H9 (cell line): ENCODE data around the gene WBP2. TPM values are rescaled to one million over a fixed set of nuclear protein-coding genes. Genes with fewer than 3 reads are reported as not detected.

Experiments used
- DNase-seq: peaks from one replicate; pipeline ENCODE4 v3.0.0-alpha.2; 2017
- H2AFZ ChIP-seq: one replicate; pipeline ENCODE4 v1.6.1; 2013; ENCODE audit warnings: mild to moderate bottlenecking, low read length, control low read depth, moderate library complexity
- H2AK5ac ChIP-seq: 2 replicates; pipeline ENCODE4 v1.6.1; 2013; ENCODE audit warnings: low read length, control low read depth, mixed read lengths; ENCODE audit not compliant: insufficient read length
- H2BK120ac ChIP-seq: one replicate; pipeline ENCODE4 v1.6.1; 2013; ENCODE audit warnings: low read depth, mild to moderate bottlenecking, low read length, control low read depth, inconsistent platforms; ENCODE audit not compliant: poor library complexity, severe bottlenecking
- H2BK12ac ChIP-seq: 2 replicates; pipeline ENCODE4 v1.6.1; 2013; ENCODE audit warnings: low read length, control low read depth, mixed read lengths, low read depth; ENCODE audit not compliant: insufficient read length
- H2BK15ac ChIP-seq: 2 replicates; pipeline ENCODE4 v1.6.1; 2013; ENCODE audit warnings: low read depth, low read length, control low read depth
- H2BK20ac ChIP-seq: one replicate; pipeline ENCODE4 v1.6.1; 2013; ENCODE audit warnings: low read depth, mild to moderate bottlenecking, low read length, control low read depth, inconsistent platforms; ENCODE audit not compliant: poor library complexity, severe bottlenecking
- H2BK5ac ChIP-seq: 2 replicates; pipeline ENCODE4 v1.6.1; 2013; ENCODE audit warnings: low read length, control low read depth, mixed read lengths; ENCODE audit not compliant: insufficient read length
- H3K14ac ChIP-seq: 2 replicates; pipeline ENCODE4 v1.6.1; 2013; ENCODE audit warnings: low read length, control low read depth; ENCODE audit not compliant: insufficient read depth
- H3K18ac ChIP-seq: 2 replicates; pipeline ENCODE4 v1.6.1; 2013; ENCODE audit warnings: low read depth, mild to moderate bottlenecking, mixed read lengths, low read length, control low read depth; ENCODE audit not compliant: insufficient read length
- H3K23ac ChIP-seq: 2 replicates; pipeline ENCODE4 v1.6.1; 2013; ENCODE audit warnings: low read length, control low read depth, mixed read lengths, low read depth; ENCODE audit not compliant: insufficient read length
- H3K23me2 ChIP-seq: 2 replicates; pipeline ENCODE4 v1.6.1; 2013; ENCODE audit warnings: low read depth, mild to moderate bottlenecking, mixed read lengths, low read length, control low read depth; ENCODE audit not compliant: insufficient read length, poor library complexity, severe bottlenecking
- H3K27ac ChIP-seq: 2 replicates; pipeline ENCODE4 v1.5.1; 2013; ENCODE audit warnings: low read length, control low read depth, mixed read lengths, low read depth; ENCODE audit not compliant: insufficient read length
- H3K27me3 ChIP-seq: 2 replicates; pipeline ENCODE4 v1.6.1; 2013; ENCODE audit warnings: low read length, control low read depth, inconsistent platforms; ENCODE audit not compliant: insufficient read depth
- H3K4ac ChIP-seq: 2 replicates; pipeline ENCODE4 v1.6.1; 2013; ENCODE audit warnings: low read depth, mild to moderate bottlenecking, control low read depth, inconsistent platforms, low read length, moderate library complexity
- H3K4me1 ChIP-seq: 2 replicates; pipeline ENCODE4 v1.6.1; 2013; ENCODE audit warnings: low read length, control low read depth, inconsistent platforms; ENCODE audit not compliant: insufficient read depth
- H3K4me2 ChIP-seq: 2 replicates; pipeline ENCODE4 v1.6.1; 2013; ENCODE audit warnings: low read length, control low read depth, mixed read lengths; ENCODE audit not compliant: insufficient read length, insufficient read depth
- H3K56ac ChIP-seq: 2 replicates; pipeline ENCODE4 v1.6.1; 2013; ENCODE audit warnings: low read depth, mild to moderate bottlenecking, mixed read lengths, low read length, control low read depth; ENCODE audit not compliant: insufficient read length
- H3K79me1 ChIP-seq: 2 replicates; pipeline ENCODE4 v1.6.1; 2013; ENCODE audit warnings: low read depth, mild to moderate bottlenecking, moderate library complexity, low read length, control low read depth, inconsistent platforms; ENCODE audit not compliant: insufficient read depth, poor library complexity, severe bottlenecking
- H3K79me2 ChIP-seq: 2 replicates; pipeline ENCODE4 v1.6.1; 2013; ENCODE audit warnings: low read length, control low read depth, inconsistent platforms; ENCODE audit not compliant: insufficient read depth
- H3K9ac ChIP-seq: 2 replicates; pipeline ENCODE4 v1.6.1; 2013; ENCODE audit warnings: low read length, control low read depth, mixed read lengths; ENCODE audit not compliant: insufficient read length; ENCODE audit errors: extremely low read depth
- H3K9me3 ChIP-seq: one replicate; pipeline ENCODE4 v1.6.1; 2013; ENCODE audit warnings: low read depth, low read length, inconsistent platforms; ENCODE audit not compliant: control insufficient read depth
- H3T11ph ChIP-seq: one replicate; pipeline ENCODE4 v1.6.1; 2013; ENCODE audit warnings: mild to moderate bottlenecking, low read length, control low read depth, inconsistent platforms
- H4K20me1 ChIP-seq: one replicate; pipeline ENCODE4 v1.6.1; 2013; ENCODE audit not compliant: control insufficient read depth, insufficient read length, insufficient read depth
- H4K5ac ChIP-seq: 2 replicates; pipeline ENCODE4 v1.6.1; 2013; ENCODE audit warnings: low read depth, mild to moderate bottlenecking, mixed read lengths, low read length, control low read depth; ENCODE audit not compliant: insufficient read length
- H4K8ac ChIP-seq: replicated peaks from 2 replicates; pipeline ENCODE4 v1.6.1; 2013; ENCODE audit warnings: low read length, control low read depth, mixed read lengths, low read depth; ENCODE audit not compliant: insufficient read length
- H4K91ac ChIP-seq: 2 replicates; pipeline ENCODE4 v1.6.1; 2013; ENCODE audit warnings: low read depth, mild to moderate bottlenecking, moderate library complexity, mixed read lengths, low read length, control low read depth; ENCODE audit not compliant: insufficient read length
- H3K27ac Mint-ChIP-seq, 3 experiments: 2 replicates in 2 of 3; 3 replicates in 1 of 3; pipeline ENCODE4 v1.8.0; 2020 to 2021; ENCODE audit warnings: mixed read lengths in 3 of 3, mild to moderate bottlenecking in 1 of 3, moderate library complexity in 1 of 3
- H3K27me3 Mint-ChIP-seq: 2 replicates; pipeline ENCODE4 v1.8.0; 2021; ENCODE audit warnings: low read depth, mild to moderate bottlenecking, moderate library complexity, mixed read lengths
- H3K36me3 Mint-ChIP-seq, 3 experiments: 2 replicates in 2 of 3; 3 replicates in 1 of 3; pipeline ENCODE4 v1.8.0; 2020 to 2021; ENCODE audit warnings: low read depth in 3 of 3, mixed read lengths in 3 of 3; ENCODE audit not compliant: insufficient read depth in 1 of 3
- H3K4me1 Mint-ChIP-seq, 2 experiments: 2 replicates each; pipeline ENCODE4 v1.8.0; 2020; ENCODE audit warnings: mixed read lengths in 2 of 2
- H3K4me3 Mint-ChIP-seq, 2 experiments: 2 replicates in 1 of 2; 3 replicates in 1 of 2; pipeline ENCODE4 v1.8.0; 2020 to 2021; ENCODE audit warnings: mild to moderate bottlenecking in 2 of 2, mixed read lengths in 2 of 2, moderate library complexity in 1 of 2
- H3K9me3 Mint-ChIP-seq, 2 experiments: 2 replicates in 1 of 2; 3 replicates in 1 of 2; pipeline ENCODE4 v1.8.0; 2020; ENCODE audit warnings: mild to moderate bottlenecking in 2 of 2, mixed read lengths in 2 of 2, moderate library complexity in 1 of 2
- WGBS: extraction: QIAGEN DNeasy Blood & Tissue Kit; methylation state at CpG from one replicate; pipeline ENCODE4 v1.1.7; 2013; ENCODE audit warnings: missing lambda C conversion rate, low lambda C conversion rate, mixed read lengths; ENCODE audit not compliant: insufficient read length; ENCODE audit errors: extremely low coverage; 5-methylcytosine and 5-hydroxymethylcytosine counted together
- total RNA-seq: library from RNA; stranded (reverse); gene quantifications from 2 replicates; pipeline ENCODE4 v1.2.1, GENCODE V29; 2021
- TF ChIP-seq, protein P1 (sequence below): fragments of 200-600 bp; sonication (generic); conservative IDR thresholded peaks from 3 replicates; pipeline ENCODE4 v1.8.0; 2021; ENCODE audit warnings: antibody characterized with exemption, mild to moderate bottlenecking

Gene WBP2
- total RNA-seq, 1 experiment from 2014 or later = 63.2 TPM

DNA sequence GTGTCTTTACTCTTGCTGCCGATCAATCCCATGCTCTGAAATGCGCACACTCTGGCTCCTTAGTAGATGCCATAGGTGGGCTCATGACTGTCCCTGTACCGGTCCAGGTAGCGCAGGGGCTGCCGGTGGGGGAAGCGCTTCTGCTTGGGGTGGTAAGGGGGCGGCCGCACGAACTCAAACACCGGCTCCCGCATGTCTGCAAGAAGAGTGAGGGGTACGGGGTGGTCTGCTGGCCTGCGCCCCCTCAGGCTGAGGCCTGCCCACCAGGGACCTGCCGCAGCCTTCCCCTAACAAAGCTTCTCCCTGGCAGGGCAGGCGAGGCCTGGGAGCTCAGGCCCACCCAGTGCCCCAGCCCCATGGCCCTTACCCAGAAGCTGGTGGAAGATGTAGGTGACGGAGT, 43.7 kb upstream of the WBP2 start:
- Histone ChIP-seq H3K79me1 (no peaks in the 10 kb centered on the region), H3K4me2 (no peak overlapping the region), H2BK15ac (no peak overlapping the region), H4K91ac (no peak overlapping the region), H4K5ac (no peak overlapping the region), H4K8ac (no peak overlapping the region), H3K4ac (no peak overlapping the region), H3T11ph (no peak overlapping the region), H3K79me2 (no peaks in the 10 kb centered on the region), H3K18ac (no peak overlapping the region), H2BK5ac (no peak overlapping the region), H4K20me1 (no peaks in the 10 kb centered on the region), H2AK5ac (no peak overlapping the region), H3K23ac (no peak overlapping the region), H2BK120ac (no peak overlapping the region), H3K27ac (no peak overlapping the region), H3K56ac (no peak overlapping the region), H3K9ac (no peak overlapping the region), H3K23me2 (peaks cover 8% of the 10 kb centered on the region), H3K27me3 (no peaks in the 10 kb centered on the region), H3K14ac (no peak overlapping the region; the same call in 1 of the 2 replicates), H2AFZ (no peak overlapping the region), H3K4me1 (no peaks in the 10 kb centered on the region; the same call in 1 of the 2 replicates), H2BK12ac (no peak overlapping the region), H3K9me3 (no peaks in the 10 kb centered on the region), H2BK20ac (no peak overlapping the region)
- peaks cover 14 to 48% (median 40%) of the 10 kb centered on the region in 3 experiments for H3K36me3 Mint-ChIP-seq
- no peak for DNase-seq
- H3K4me3 Mint-ChIP-seq = no peak overlapping the region; a peak in 1 of 5 replicates
- peak overlapping the region in 1 of 3 experiments; percentile 82; a peak in 2 of 7 replicates for H3K27ac Mint-ChIP-seq
- H3K9me3 Mint-ChIP-seq = no peaks in the 10 kb centered on the region
- peaks cover 23 to 27% of the 10 kb centered on the region in 2 experiments for H3K4me1 Mint-ChIP-seq
- no peaks in the 10 kb centered on the region; the same call in 1 of the 2 replicates for H3K27me3 Mint-ChIP-seq
- no CpG with 5 or more reads among the region's 16 CpGs for WGBS
- TF ChIP-seq, protein P1, sequence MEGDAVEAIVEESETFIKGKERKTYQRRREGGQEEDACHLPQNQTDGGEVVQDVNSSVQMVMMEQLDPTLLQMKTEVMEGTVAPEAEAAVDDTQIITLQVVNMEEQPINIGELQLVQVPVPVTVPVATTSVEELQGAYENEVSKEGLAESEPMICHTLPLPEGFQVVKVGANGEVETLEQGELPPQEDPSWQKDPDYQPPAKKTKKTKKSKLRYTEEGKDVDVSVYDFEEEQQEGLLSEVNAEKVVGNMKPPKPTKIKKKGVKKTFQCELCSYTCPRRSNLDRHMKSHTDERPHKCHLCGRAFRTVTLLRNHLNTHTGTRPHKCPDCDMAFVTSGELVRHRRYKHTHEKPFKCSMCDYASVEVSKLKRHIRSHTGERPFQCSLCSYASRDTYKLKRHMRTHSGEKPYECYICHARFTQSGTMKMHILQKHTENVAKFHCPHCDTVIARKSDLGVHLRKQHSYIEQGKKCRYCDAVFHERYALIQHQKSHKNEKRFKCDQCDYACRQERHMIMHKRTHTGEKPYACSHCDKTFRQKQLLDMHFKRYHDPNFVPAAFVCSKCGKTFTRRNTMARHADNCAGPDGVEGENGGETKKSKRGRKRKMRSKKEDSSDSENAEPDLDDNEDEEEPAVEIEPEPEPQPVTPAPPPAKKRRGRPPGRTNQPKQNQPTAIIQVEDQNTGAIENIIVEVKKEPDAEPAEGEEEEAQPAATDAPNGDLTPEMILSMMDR = no peak
